SJCRH30 (cell line): ENCODE measurements around the gene RBM17. TPM values are rescaled to one million over a fixed set of nuclear protein-coding genes. Genes with fewer than 3 reads are reported as not detected.
"Not testable (repeated sequence)": the region's sequence is repeated elsewhere in the genome, so short reads cannot be mapped to it uniquely, and the experiment has no call there.

Source experiments
- DNase-seq, 2 experiments: peaks; one replicate each; pipeline ENCODE4 v3.0.0-alpha.2; 2015 to 2020
- H3K27ac ChIP-seq: fragments of 250-450 bp; sonication (Bioruptor Pico); 2 replicates; pipeline ENCODE4 v1.5.1; 2020; ENCODE audit warnings: mild to moderate bottlenecking, moderate library complexity
- H3K27me3 ChIP-seq: fragments of 250-450 bp; sonication (Bioruptor Pico); 2 replicates; pipeline ENCODE4 v1.5.1; 2020; ENCODE audit warnings: mild to moderate bottlenecking, moderate library complexity
- H3K36me3 ChIP-seq: fragments of 250-450 bp; sonication (Bioruptor Pico); 2 replicates; pipeline ENCODE4 v1.5.1; 2020; ENCODE audit warnings: mild to moderate bottlenecking, moderate library complexity
- H3K4me1 ChIP-seq: fragments of 250-450 bp; sonication (Bioruptor Pico); 2 replicates; pipeline ENCODE4 v1.5.1; 2020; ENCODE audit warnings: mild to moderate bottlenecking, moderate library complexity
- H3K4me3 ChIP-seq: fragments of 250-450 bp; sonication (Bioruptor Pico); 2 replicates; pipeline ENCODE4 v1.5.1; 2020; ENCODE audit warnings: mild to moderate bottlenecking, moderate library complexity
- H3K9me3 ChIP-seq: fragments of 250-450 bp; sonication (Bioruptor Pico); replicated peaks from 2 replicates; pipeline ENCODE4 v1.5.1; 2020; ENCODE audit warnings: mild to moderate bottlenecking, moderate library complexity
- total RNA-seq: library from RNA; depleted of rRNA; stranded (reverse); fragments of >200 nt; shearing (Covaris generic); gene quantifications from 2 replicates; pipeline ENCODE4 v1.2.3, GENCODE V29; 2014

The RBM17 gene
- total RNA-seq, 1 experiment from 2014 or later: 59.8 TPM

DNA sequence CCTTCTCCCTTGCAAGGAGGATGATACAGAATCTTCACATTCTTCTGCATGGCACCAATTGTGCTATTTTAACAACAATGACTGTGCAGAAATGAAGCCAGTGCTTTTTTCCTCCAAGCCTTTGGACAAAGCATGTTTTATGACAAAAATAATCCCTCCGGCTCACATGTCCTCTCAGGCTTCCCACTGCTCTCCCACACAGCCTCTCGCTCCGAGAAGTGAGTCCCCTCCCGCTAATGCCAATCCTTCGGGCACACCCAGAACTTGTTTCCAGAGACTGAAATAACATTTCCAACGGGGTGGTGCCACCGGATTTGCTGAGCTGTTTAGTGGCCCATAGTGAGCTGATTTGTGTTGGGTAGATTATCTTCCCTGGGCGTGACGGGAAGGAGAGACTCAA lies 35.8 kb downstream of the RBM17 start:
- Histone ChIP-seq H3K4me1 (peaks cover 6% of the 10 kb centered on the region; the same call in 1 of the 2 replicates), H3K4me3 (no peak overlapping the region), H3K27me3 (no peaks in the 10 kb centered on the region), H3K27ac (no peak overlapping the region), H3K9me3 (no peaks in the 10 kb centered on the region), H3K36me3 (no peaks in the 10 kb centered on the region)
- peak in 1 of 2 experiments; percentile 49 for DNase-seq

DNA sequence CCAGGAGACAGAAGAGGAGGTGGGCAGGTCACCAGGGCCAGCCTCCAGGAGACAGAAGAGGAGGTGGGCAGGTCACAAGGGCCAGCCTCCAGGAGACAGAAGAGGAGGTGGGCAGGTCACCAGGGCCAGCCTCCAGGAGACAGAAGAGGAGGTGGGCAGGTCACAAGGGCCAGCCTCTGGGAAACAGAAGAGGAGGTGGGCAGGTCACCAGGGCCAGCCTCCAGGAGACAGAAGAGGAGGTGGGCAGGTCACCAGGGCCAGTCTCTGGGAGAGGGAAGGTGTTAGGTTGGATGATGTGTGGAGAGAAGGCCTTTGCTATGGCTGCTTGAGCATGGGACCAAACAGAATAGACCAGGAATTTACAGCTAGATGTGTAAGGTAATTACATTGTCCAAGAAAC lies 38.6 kb downstream of the RBM17 start:
- H3K27me3 ChIP-seq, H3K9me3 ChIP-seq, DNase-seq, H3K27ac ChIP-seq, H3K36me3 ChIP-seq, H3K4me1 ChIP-seq, H3K4me3 ChIP-seq: not testable (repeated sequence)

DNA sequence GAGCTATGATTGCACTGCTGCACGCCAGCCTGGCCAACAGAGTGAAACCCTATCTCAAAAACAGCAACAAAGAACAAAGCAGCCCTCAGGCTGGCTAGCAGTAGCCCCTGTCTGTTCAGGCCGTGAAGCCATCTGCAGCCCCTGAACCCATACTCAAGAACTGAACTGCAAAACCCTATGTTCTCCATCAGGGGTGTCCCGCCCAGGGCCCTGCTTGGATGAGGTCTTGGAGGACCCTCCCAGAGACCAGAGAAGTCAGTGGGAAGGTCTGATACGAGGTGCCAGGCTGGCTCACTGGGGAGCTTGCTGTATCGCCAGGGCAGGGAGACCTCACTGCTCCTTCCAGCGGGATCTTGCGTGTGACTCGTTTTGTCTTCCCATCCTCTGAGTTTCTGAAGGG lies 39.3 kb downstream of the RBM17 start:
- H3K4me1 ChIP-seq: peaks cover 6% of the 10 kb centered on the region; the same call in 1 of the 2 replicates
- no peaks in the 10 kb centered on the region for H3K9me3 ChIP-seq
- H3K27me3 ChIP-seq: no peaks in the 10 kb centered on the region
- no peaks in the 10 kb centered on the region for H3K36me3 ChIP-seq
- no peak overlapping the region for H3K4me3 ChIP-seq
- no peak for DNase-seq
- H3K27ac ChIP-seq: no peak overlapping the region

DNA sequence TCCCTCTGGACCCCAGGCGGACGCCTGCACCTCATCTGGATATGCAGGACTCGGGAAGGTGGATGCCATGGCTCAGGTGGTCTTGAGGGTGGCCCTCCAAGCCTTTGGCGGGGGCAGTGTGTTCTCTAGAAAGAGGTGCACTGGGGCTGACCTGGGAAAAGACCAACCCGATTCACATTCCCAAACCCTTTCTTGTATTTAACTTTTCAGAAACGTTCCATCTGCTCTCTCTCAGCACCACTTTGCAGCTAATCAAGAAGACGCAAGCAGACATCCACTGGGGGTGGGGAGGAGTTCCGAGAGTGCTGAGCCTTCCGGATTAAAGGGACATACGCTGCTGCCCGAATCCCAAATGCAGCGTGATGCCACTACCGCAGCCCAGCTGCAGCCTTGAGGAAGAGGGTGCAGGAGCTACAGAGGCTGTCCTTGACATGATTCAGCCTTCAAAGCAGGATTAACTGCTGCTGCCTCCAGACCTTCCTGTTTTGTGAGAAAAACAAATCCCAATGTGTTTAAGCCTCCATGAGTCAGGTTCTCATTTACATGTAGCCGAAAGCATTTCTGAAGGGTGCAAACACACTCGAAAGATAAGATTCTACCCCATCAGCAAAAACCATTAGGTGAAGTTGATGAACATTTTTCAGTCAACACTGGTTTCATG lies 39.9 kb downstream of the RBM17 start:
- peaks cover 6% of the 10 kb centered on the region; the same call in 1 of the 2 replicates for H3K4me1 ChIP-seq
- H3K36me3 ChIP-seq: no peaks in the 10 kb centered on the region
- no peaks in the 10 kb centered on the region for H3K9me3 ChIP-seq
- 0 out of 2 replicates have a peak, but pooled peaks cover 2% of the 10 kb centered on the region for H3K27me3 ChIP-seq
- no peak overlapping the region for H3K4me3 ChIP-seq
- DNase-seq: peak in 1 of 2 experiments; percentile 7
- H3K27ac ChIP-seq: no peak overlapping the region

DNA sequence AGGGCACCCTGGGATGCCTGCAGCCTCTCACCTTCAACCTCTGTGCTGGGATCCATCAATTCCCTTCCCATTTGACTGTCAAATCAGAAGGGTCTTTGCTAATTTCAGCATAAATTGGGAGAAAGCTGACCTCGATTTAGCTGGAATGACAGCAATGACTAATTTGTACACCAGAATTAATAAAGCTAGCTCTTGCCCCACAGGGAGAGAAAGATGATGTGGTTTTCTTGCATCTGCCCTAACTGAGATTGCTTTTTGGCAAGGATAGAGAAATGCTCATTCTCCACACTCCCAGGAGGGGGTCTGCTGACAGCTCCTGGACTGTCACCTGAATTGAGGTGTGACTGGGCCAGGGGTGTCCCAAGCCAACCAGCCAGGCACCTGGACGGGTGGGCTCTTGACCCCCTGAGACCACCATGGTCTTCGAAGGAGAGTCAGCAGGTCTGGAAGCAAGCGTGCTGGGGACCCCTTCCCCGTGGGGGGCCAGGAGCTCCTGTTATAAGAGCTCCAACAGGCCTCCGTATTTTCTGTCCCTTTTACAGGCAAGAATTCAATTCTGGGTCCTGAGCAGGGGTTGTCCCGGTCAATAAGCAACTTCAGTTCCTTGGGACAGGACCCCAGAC lies 42.1 kb downstream of the RBM17 start:
- no peaks in the 10 kb centered on the region for H3K36me3 ChIP-seq
- no peak for DNase-seq
- no peak overlapping the region for H3K27ac ChIP-seq
- no peak overlapping the region for H3K4me3 ChIP-seq
- H3K27me3 ChIP-seq: peaks cover 11% of the 10 kb centered on the region; the same call in 1 of the 2 replicates
- no peaks in the 10 kb centered on the region for H3K9me3 ChIP-seq
- H3K4me1 ChIP-seq: no peaks in the 10 kb centered on the region

DNA sequence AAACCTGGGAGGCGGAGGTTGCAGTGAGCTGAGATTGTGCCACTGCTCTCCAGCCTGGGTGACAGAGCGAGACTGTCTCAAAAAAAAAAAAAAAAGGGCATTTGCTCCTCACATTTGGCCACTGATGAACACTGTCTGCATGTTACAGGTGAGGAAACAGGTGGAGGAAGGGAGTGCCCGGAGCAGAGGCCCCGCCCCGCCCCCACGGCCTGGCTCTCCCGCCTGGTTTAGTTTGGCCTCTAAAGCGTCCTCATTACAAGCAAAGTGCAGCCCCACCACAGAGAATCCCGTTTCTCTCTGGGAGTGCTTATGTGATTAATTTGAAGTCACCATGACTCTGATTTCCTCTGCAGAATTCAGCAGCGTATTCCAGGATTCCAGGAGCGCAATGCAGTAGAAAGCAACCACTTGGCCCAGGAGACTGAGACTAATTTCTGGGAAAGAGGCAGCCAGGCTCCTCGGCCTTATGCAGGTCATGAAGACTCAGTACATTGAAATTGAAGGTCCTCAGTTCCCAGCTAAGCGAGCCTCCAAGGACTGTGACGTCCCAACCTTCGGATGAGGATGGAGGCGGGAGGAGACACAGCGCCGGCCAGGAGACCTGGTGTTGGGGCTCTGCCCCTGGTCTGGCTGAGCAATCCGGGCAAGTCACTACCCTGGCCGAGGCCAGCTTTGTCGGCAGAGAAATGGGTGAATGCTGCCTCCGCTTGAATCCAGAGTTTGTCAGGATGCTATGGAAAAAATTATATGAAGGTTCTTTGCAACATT lies 44.7 kb downstream of the RBM17 start:
- H3K4me1 ChIP-seq: no peaks in the 10 kb centered on the region
- peaks cover 11% of the 10 kb centered on the region; the same call in 1 of the 2 replicates for H3K27me3 ChIP-seq
- H3K27ac ChIP-seq: no peak overlapping the region
- H3K36me3 ChIP-seq: no peaks in the 10 kb centered on the region
- no peak for DNase-seq
- no peak overlapping the region for H3K4me3 ChIP-seq
- H3K9me3 ChIP-seq: no peaks in the 10 kb centered on the region

DNA sequence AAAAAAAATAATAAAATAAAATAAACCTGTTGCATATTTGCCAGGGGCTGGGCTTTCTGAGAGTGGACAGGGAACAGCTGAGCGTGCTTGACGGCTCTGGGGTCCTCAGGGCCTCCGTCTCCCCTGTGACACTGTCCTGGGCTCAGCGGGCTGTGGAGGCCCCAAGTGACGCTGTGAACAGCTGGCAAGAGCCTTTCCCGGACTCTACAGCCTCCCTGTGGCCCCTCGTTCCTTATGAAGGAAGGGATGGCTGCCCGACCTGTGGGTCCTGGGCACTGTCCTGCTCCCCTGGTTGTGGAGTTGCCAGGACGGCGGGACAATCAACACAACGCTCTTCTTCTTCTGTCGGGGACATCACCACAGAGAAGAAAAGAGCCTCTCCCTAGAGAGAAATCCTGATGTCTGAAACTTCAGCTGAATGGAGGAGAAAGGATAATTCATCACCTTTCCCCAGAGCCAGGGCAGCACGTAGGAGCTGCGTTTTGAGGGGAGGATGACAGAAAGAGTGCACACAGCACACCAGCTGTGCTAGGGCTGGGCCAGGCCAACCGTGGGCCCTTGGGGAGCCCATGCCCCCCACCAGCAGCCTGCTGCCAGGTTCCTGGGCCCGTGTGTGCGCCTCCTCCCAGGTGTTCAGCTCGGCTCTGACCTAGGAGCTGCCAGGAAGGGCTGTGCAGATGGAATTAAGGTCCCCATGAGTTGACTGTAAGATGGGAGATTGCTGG lies 45.4 kb downstream of the RBM17 start:
- Histone ChIP-seq H3K27me3 (peaks cover 11% of the 10 kb centered on the region; the same call in 1 of the 2 replicates), H3K9me3 (no peaks in the 10 kb centered on the region), H3K4me1 (no peaks in the 10 kb centered on the region), H3K27ac (no peak overlapping the region), H3K36me3 (no peaks in the 10 kb centered on the region), H3K4me3 (no peak overlapping the region)
- DNase-seq: no peak

DNA sequence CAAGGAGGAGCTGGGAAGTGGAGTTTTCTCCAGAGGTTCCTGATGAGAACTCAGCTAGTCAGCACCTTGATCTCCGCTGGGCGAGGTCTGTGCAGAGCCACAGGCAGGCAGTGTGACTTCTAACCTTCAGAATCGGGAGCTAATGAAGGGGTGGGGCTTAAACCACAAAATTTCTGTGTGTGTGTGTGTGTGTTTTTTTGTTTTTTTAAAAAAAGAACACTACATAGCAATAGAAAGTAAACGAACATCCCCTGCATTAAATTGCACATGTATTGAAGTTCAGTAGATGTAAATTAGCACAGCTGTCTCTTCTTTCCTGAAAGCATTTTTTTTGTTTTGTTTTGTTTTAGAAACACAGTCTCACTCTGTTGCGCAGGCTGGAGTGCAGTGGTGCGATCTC lies 46.2 kb downstream of the RBM17 start:
- no peaks in the 10 kb centered on the region for H3K9me3 ChIP-seq
- DNase-seq: no peak
- H3K27ac ChIP-seq: no peak overlapping the region
- no peaks in the 10 kb centered on the region for H3K4me1 ChIP-seq
- H3K36me3 ChIP-seq: no peaks in the 10 kb centered on the region
- H3K4me3 ChIP-seq: no peak overlapping the region
- peaks cover 11% of the 10 kb centered on the region; the same call in 1 of the 2 replicates for H3K27me3 ChIP-seq

DNA sequence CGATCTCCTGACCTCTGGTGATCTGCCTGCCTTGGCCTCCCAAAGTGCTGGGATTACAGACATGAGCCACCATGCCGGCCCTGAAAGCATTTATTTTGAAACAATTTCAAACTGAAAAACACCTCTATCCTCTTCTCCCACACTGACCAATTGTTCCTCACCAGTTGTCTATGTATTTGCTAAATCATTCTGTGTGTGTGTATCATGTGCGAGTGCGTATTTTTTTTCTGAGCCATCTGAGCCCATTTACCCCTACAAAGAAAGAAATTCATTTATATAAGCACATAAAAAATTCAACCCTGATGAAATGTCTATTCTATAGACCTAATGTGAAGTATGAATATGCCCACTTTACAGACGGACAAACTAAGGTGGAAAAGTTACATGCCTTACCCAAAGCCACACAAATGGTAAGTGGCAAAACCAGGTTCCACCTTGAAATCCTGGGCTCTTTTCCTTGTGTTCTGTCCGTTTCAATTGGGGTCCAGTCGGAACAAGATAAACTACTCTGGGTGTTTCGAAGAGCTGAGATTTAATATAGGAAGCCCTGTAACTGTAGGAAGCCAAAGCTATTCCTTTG lies 46.8 kb downstream of the RBM17 start:
- H3K9me3 ChIP-seq: no peaks in the 10 kb centered on the region
- H3K4me3 ChIP-seq: no peak overlapping the region
- H3K4me1 ChIP-seq: peaks cover 4% of the 10 kb centered on the region; the same call in 1 of the 2 replicates
- H3K36me3 ChIP-seq: no peaks in the 10 kb centered on the region
- peaks cover 11% of the 10 kb centered on the region; the same call in 1 of the 2 replicates for H3K27me3 ChIP-seq
- H3K27ac ChIP-seq: no peak overlapping the region
- DNase-seq: no peak

DNA sequence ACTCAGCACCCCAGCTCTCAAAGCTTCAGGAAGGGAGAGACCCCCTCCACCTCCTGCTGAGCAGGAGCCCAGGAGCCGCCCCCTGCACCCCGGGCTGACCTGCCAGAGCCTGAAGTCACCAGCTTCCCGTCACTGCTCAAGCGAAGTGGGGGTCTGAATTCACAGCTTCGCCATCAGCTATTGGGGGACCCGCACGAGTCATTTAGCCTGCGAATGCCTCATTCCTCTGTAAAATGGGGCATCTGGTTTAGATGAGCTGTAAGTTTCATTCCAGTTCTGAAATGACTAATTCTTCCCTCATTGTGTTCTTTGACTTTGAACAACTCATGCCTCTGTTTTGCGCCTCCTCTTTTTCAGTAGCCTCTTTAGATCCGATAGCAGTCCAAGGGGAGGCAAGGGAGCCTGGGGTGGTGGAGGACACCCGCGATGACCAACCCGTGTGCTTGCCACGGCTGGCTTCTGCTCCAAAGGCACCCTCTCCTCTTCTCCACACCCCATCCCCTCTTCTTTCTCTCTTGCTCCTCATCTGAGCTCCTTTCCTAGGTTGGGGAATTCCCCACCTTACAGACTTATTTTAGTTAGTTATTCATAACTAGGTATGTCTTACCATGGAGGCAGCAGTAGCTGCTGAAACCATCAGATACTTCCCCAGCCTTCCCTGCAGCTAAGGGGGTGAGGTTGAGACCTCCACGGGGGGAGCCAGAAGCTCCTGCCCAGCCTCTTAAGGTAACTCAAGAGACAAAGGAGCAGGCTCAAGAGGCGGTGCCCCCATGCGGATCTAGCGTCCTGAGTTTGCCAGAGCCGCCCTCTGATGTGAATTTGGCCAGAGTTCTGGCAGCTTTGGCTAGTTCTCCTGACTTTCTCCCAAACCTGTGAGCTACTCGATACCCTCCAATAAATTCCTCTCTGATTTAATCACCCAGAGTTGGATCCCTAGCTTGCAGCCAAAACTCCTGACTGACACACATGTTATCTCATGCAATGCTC lies 47.7 kb downstream of the RBM17 start:
- no peak overlapping the region for H3K4me3 ChIP-seq
- H3K27me3 ChIP-seq: peaks cover 11% of the 10 kb centered on the region; the same call in 1 of the 2 replicates
- no peak overlapping the region for H3K27ac ChIP-seq
- H3K36me3 ChIP-seq: no peaks in the 10 kb centered on the region
- peaks cover 6% of the 10 kb centered on the region; the same call in 1 of the 2 replicates for H3K4me1 ChIP-seq
- no peaks in the 10 kb centered on the region for H3K9me3 ChIP-seq
- DNase-seq: no peak

DNA sequence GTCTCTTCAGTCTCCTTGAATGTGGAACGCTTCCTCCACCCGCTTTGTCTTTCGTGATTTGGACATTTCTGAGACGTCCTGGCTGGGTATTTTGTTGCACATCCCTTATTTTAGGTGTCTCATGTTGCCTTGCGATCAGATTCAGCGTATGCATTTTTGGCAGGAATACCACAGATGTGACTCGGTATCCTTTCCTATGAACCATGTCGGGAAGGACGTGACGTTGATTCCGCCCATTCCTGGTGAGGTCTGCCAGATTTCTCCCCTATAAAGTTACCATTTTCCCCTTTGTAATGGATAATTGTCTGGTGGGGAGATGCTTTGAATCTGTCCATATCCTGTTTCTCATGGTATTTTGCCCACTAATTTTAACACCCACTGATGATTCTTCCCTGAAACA lies 49.6 kb downstream of the RBM17 start:
- no peaks in the 10 kb centered on the region for H3K36me3 ChIP-seq
- peaks cover 6% of the 10 kb centered on the region; the same call in 1 of the 2 replicates for H3K4me1 ChIP-seq
- peaks cover 11% of the 10 kb centered on the region; the same call in 1 of the 2 replicates for H3K27me3 ChIP-seq

DNA sequence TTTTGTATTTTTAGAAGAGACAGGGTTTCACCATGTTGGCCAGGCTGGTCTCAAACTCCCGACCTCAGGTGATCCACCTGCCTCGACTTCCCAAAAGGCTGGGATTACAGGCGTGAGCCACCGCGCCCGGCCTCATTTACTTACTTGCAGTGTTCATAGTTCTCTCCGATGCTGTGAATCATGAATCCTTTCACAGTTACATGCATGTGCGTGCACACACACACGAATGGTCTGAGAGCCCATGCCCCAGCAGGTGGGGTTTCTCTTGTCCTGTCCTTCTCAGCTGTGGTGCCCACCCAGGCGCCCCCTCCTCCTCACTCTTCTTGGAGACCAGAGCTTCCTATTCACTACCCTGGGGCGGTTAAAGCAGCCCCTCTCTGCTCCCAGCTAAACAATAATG lies 50.6 kb downstream of the RBM17 start:
- H3K27me3 ChIP-seq: peaks cover 1% of the 10 kb centered on the region; the same call in 1 of the 2 replicates
- no peak for DNase-seq
- no peak overlapping the region for H3K4me3 ChIP-seq

More for the DNA sequence above, 49.6 kb downstream of the RBM17 start:
- no peak overlapping the region for H3K27ac ChIP-seq
- DNase-seq: no peak
- H3K4me3 ChIP-seq: no peak overlapping the region
- H3K9me3 ChIP-seq: no peaks in the 10 kb centered on the region

DNA sequence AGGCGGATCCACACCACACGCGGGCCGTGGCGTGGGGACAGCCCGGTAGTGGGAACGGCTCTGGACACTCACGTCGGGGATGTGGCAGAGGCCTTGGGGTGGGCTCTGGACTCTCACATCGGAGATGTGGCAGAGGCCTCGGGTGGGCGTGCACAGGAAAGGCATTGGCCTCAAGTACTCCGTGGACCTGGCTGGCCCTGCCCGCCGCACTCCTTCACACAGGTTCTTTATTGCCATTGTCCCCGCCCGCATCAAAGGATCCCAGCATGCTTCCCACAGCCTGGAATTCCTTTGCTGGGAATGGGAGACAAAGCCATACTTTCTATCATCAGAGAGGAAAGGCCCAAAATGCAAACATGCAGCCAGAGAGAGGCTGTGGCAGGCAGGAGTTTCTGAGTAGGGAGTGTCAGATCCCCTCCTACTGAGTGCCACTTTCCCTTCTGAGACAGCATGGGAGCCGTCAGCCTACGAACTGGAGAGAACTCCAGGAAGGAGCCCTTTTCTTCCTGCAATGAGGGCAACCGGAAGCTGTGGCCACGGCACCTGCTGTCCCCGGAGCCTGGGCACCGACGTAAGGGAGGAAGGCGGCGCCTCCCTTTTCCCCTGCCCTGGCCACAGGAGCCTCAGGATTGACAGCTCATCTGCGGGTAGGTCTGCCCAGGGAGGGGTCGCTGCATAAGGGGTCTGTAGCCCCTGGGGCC lies 51.5 kb downstream of the RBM17 start:
- H3K4me1 ChIP-seq: peaks cover 6% of the 10 kb centered on the region; the same call in 1 of the 2 replicates
- H3K27me3 ChIP-seq: no peaks in the 10 kb centered on the region
- peak; percentile 42 to 50 for DNase-seq
- no peaks in the 10 kb centered on the region for H3K9me3 ChIP-seq
- no peak overlapping the region; the same call in 1 of the 2 replicates for H3K4me3 ChIP-seq
- no peaks in the 10 kb centered on the region for H3K36me3 ChIP-seq
- H3K27ac ChIP-seq: no peak overlapping the region

More for the DNA sequence above, 50.6 kb downstream of the RBM17 start:
- Histone ChIP-seq H3K36me3 (no peaks in the 10 kb centered on the region), H3K27ac (no peak overlapping the region), H3K4me1 (peaks cover 6% of the 10 kb centered on the region; the same call in 1 of the 2 replicates), H3K9me3 (no peaks in the 10 kb centered on the region)
